GM12801 (cell line): ENCODE measurements around the gene SLC12A4.

ENCODE experiments used
- TF ChIP-seq, protein P1 (sequence below): IDR thresholded peaks from one replicate; pipeline ENCODE4 v1.5.1; 2011; ENCODE audit warnings: control low read depth; ENCODE audit not compliant: insufficient read length; ENCODE audit errors: extremely low read depth

Gene SLC12A4

DNA sequence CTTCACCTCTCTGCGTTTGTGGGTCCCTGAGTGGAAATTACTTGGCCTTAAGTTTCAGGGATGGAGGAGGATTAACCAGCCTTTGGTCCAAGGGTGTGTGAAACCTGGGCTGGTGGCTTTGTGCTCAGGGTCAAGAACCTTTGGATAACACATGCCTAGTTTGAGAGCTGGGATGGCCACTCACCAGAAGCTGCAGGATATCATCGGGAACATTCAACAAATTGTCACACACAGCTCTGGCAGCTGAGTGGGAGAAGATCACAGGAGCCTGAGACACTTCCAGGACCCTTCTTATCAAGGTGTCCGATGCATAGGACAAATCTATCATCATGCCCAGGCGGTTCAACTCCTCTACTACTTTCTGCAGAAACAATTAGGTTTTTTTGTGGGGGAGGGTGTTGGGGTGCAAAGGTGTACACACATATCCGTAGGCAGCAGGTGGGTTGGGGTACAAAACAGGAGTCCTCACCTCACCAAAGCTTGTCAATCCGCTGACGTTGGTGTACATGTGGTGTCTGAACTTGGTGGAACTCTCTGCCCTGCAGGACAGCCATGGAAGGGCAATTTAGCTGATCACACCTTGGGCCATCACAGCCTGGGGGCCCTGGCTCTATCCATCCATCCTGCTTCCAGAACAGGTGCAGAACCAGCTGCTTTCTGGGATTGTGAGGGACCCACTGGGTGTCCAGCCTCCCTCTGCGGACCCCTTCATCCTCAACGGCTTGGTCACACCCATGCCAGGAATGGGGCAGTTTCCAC, 9.2 kb upstream of the SLC12A4 start:
- TF ChIP-seq, protein P1, sequence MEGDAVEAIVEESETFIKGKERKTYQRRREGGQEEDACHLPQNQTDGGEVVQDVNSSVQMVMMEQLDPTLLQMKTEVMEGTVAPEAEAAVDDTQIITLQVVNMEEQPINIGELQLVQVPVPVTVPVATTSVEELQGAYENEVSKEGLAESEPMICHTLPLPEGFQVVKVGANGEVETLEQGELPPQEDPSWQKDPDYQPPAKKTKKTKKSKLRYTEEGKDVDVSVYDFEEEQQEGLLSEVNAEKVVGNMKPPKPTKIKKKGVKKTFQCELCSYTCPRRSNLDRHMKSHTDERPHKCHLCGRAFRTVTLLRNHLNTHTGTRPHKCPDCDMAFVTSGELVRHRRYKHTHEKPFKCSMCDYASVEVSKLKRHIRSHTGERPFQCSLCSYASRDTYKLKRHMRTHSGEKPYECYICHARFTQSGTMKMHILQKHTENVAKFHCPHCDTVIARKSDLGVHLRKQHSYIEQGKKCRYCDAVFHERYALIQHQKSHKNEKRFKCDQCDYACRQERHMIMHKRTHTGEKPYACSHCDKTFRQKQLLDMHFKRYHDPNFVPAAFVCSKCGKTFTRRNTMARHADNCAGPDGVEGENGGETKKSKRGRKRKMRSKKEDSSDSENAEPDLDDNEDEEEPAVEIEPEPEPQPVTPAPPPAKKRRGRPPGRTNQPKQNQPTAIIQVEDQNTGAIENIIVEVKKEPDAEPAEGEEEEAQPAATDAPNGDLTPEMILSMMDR, result no peak

DNA sequence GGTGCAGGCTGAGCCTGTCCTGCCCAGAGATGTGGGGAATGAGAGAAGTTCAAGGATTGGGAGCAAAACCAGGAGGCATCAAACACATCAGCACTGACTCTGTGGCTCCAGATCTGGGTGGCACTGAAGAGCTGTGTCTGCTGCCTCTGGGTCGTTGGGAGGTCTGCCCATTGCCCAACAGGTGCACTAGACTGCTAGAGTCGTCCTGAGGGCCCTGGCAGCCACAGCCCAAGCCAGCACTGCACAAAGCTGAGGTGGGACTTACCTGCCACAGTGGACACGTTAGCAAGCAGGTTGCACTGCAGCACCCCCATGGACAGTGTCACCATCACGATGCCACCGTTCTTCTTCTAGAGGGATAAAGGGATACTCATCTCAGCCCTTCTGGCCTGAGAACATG, 8.6 kb upstream of the SLC12A4 start:
- TF ChIP-seq, protein P1, result no peak

DNA sequence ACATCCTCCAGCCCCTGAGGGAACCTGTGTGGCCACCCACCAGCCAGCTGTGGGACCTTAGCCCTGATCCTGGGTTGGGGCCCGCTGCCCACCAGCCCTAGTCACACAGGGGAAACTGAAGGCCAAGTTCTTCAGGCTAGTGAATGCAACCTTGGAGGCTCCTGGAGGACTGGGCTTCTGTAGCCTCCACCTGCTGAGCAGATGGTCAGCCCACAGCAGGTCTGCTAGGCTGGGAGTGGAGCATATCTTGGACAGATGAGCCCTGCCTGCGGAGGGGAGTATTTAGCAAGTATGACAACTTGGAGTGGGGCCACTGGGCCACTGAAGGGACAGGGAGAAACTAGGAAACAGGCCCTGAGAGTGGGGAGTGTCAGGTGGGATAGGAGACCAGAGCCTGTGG, 7.8 kb upstream of the SLC12A4 start:
- TF ChIP-seq, protein P1, result no peak

DNA sequence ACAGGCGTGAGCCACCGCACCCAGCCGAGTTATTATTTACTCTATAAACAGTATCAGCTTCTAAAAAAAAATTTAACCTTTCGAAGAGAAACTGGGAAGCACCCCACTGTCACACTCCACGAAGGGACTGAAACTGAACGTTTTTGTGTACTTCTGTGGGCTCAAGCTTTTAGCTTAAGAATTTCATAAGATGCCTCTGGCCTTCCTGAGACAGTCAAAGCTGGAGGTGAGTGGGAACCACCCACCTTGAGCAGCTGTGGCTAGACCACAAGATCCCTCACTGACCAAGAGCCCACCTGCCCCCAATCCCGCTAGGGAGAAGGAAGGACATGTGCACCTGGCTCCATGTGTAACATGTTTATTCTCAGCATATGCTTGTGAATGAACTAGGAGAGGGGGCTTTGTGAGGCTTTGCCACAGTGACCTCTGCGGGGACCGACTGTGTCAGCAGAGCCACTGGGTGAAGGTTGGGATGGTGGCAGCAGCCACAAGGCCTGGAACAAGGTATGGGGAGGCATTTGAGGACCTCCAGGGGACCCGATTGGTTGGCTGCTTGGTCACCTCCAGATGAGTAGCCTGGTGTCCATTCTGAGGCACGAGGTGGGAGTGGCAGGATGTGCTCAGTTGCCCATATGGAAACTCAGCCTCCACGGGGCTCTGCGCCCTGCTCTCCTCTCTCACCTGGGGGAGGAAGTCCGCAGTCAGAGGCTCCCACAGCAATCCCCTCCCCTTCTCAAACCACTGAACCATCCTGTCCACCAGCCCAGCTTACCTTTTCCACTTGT, 7.1 kb upstream of the SLC12A4 start:
- TF ChIP-seq, protein P1, result no peak

DNA sequence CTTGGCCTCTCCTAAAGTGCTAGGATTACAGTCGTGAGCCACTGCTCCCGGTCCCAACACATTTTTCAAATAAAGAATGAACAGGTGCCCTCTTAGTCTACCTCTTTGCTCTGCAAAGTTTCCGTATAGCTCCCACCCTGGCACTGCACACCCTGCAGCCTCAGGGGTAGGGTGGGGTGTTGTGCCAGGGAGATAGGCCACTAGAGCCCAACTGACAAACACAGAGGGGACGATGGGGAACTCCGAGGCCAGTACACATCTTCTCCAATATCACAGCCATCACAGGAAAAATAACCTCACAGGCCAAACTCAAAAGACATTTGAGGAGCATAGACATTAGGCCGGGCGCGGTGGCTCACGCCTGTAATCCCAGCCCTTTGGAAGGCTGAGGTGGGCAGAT, 2.7 kb upstream of the SLC12A4 start:
- TF ChIP-seq, protein P1, result no peak

DNA sequence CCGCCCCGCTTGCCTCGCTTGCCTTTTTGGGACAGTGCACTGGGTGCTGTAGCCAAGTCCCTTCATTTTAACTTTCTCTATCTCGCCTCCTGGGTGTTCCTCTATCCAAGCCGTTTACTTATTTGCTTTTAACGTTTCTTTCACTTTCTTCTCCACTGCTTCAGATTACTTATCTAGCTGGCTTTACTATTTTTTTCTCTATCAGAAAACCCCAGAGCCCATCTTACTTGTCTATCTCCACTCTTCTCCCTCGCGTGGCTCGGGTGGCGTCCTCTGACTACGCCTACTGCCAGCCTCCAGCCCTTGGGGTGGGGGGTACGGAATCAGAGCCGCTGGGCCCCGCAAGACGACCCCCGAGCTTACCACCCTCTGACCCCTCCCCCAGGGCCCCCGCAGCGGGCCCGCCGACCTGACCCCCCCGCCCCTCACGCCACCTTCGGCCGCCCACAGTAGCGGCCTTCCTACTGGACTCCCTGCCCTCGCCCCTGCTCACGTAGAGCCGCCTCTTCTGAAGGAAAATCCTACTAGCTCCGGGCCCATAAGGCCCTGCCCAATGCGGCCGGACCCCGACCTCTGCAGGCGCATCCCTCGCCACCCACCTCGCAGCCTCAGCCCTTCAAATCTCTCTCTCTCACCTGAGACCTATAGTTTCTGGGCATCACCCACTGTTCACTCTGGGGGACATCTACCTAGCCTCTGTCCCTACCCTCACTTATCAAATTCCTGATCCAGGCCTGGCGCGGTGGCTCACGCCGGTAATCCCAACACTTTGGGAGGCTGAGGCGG, 1.0 kb upstream of the SLC12A4 start:
- TF ChIP-seq, protein P1, result no peak

DNA sequence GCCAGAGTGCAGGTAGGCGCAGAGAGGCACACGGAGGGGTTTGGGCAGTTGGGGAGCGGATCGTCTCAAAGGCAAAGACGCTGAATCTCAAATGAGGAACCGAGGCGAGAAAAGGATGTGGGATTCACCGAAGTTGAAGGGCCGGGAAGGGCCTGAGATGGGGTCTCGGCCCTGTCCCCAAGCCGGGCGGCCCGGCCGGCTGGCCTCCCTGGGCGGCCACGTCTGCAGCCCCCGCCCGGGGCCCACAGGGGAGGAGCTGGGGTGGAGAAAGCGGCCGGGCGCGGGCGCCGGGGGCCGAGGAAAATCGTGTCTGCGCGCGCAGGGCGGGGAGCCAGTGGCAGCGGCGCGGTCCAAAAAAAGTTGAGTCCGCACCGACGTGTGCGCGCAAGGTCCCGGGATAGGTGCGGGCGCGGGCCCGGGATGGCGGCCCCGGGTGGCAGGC, 458 bp downstream of the SLC12A4 start:
- TF ChIP-seq, protein P1, result no peak
